Measurements from ENCODE around the gene TMLHE. TPM values are rescaled to one million over a fixed set of nuclear protein-coding genes. Genes with fewer than 3 reads are reported as not detected.
"Not testable (repeated sequence)": the region's sequence is repeated elsewhere in the genome, so short reads cannot be mapped to it uniquely, and the experiment has no call there.

TMLHE gene
- total RNA-seq, 2 experiments from 2014 or later = 9.2 to 13.5 TPM

GRCh38 chrX:155457761-155458447, 154.8 kb downstream of the TMLHE start:
- H3K4me3 Mint-ChIP-seq; H3K9me3 Mint-ChIP-seq (ENCODE audit: low read depth); H3K27ac Mint-ChIP-seq; DNase-seq; H3K4me1 Mint-ChIP-seq; CTCF ChIA-PET; H3K36me3 Mint-ChIP-seq; H3K27me3 Mint-ChIP-seq: not testable (repeated sequence)
- peak; percentile 52 for ATAC-seq

- no peak overlapping the region for H3K4me3 Mint-ChIP-seq
- no peaks in the 10 kb centered on the region for H3K4me1 Mint-ChIP-seq
- H3K36me3 Mint-ChIP-seq = peaks cover 9% of the 10 kb centered on the region
- H3K27me3 Mint-ChIP-seq = no peaks in the 10 kb centered on the region
- no peak overlapping the region for H3K27ac Mint-ChIP-seq
- ATAC-seq = no peak
- peaks cover 3% of the 10 kb centered on the region for H3K9me3 Mint-ChIP-seq (ENCODE audit: low read depth)
- no peak for DNase-seq
- CTCF ChIA-PET = no interaction called here
Observed at GRCh38 chrX:155441097-155441496, 171.7 kb downstream of the TMLHE start.

Small RNA genes within 50 kb of the gene (microRNA-seq; reads per million reads assigned to microRNA genes)
- gene MIR1184-3 = not detected

Other genes with a start within 250 kb of the TMLHE start
- not detected for gene F8A2, start 230.9 kb downstream of the TMLHE start, total RNA-seq
- gene F8A3, start 154.3 kb downstream of the TMLHE start, total RNA-seq = 10 to 100 TPM; 10.5 to 10.8 TPM
- gene SPRY3, start 366 bp downstream of the TMLHE start, total RNA-seq = under 1 TPM; 0.30 to 0.32 TPM